SJSA1 (cell line): Measurements from ENCODE around the gene SLFN5. TPM values are rescaled to one million over a fixed set of nuclear protein-coding genes. Genes with fewer than 3 reads are reported as not detected.

ENCODE experiments used
- DNase-seq, 2 experiments: peaks; one replicate each; pipeline ENCODE4 v3.0.0-alpha.2; 2015 to 2020; ENCODE audit warnings: low spot score in 2 of 2, low read depth in 1 of 2
- H3K27ac ChIP-seq: fragments of 250-450 bp; sonication (Bioruptor Pico); 2 replicates; pipeline ENCODE4 v1.5.1; 2020; ENCODE audit warnings: mild to moderate bottlenecking, moderate library complexity
- H3K27me3 ChIP-seq: fragments of 250-450 bp; sonication (Bioruptor Pico); replicated peaks from 2 replicates; pipeline ENCODE4 v1.5.1; 2020; ENCODE audit warnings: mild to moderate bottlenecking, moderate library complexity
- H3K36me3 ChIP-seq: fragments of 250-450 bp; sonication (Bioruptor Pico); 2 replicates; pipeline ENCODE4 v1.5.1; 2020; ENCODE audit warnings: mild to moderate bottlenecking
- H3K4me1 ChIP-seq: fragments of 250-450 bp; sonication (Bioruptor Pico); replicated peaks from 2 replicates; pipeline ENCODE4 v1.6.1; 2021; ENCODE audit warnings: mild to moderate bottlenecking
- H3K4me3 ChIP-seq: fragments of 250-450 bp; sonication (Bioruptor Pico); 2 replicates; pipeline ENCODE4 v1.5.1; 2020; ENCODE audit warnings: mild to moderate bottlenecking
- H3K9me3 ChIP-seq: fragments of 250-450 bp; sonication (Bioruptor Pico); replicated peaks from 2 replicates; pipeline ENCODE4 v1.5.1; 2020; ENCODE audit warnings: mild to moderate bottlenecking
- total RNA-seq: library from RNA; depleted of rRNA; stranded (reverse); fragments of >200 nt; shearing (Covaris generic); gene quantifications from 2 replicates; pipeline ENCODE4 v1.2.3, GENCODE V29; 2014; rRNA removed

Gene SLFN5
- total RNA-seq, 1 experiment from 2014 or later = 20.9 TPM

- DNase-seq = no peak
- Histone ChIP-seq H3K36me3 (no peaks in the 10 kb centered on the region), H3K4me1 (peaks cover 18% of the 10 kb centered on the region), H3K27me3 (no peaks in the 10 kb centered on the region), H3K9me3 (no peaks in the 10 kb centered on the region), H3K27ac (peak overlapping the region; percentile 72), H3K4me3 (no peak overlapping the region)
Observed at GRCh38 chr17:35314415-35315216, 71.7 kb downstream of the SLFN5 start.

GRCh38 chr17:35315283-35315682 lies 72.4 kb downstream of the SLFN5 start:
- peak; percentile 68 to 72 for DNase-seq
- Histone ChIP-seq H3K9me3 (no peaks in the 10 kb centered on the region), H3K4me1 (peaks cover 18% of the 10 kb centered on the region), H3K27ac (peak overlapping the region; percentile 72), H3K27me3 (no peaks in the 10 kb centered on the region), H3K4me3 (no peak overlapping the region), H3K36me3 (no peaks in the 10 kb centered on the region)

GRCh38 chr17:35315971-35316370 lies 73.1 kb downstream of the SLFN5 start:
- Histone ChIP-seq H3K4me3 (no peak overlapping the region), H3K36me3 (no peaks in the 10 kb centered on the region), H3K27ac (peak overlapping the region; percentile 8), H3K27me3 (no peaks in the 10 kb centered on the region), H3K9me3 (no peaks in the 10 kb centered on the region), H3K4me1 (peaks cover 18% of the 10 kb centered on the region)
- DNase-seq = no peak

GRCh38 chr17:35322749-35323148 lies 79.9 kb downstream of the SLFN5 start:
- Histone ChIP-seq H3K9me3 (no peaks in the 10 kb centered on the region), H3K27me3 (0 out of 2 replicates have a peak, but pooled peaks cover 3% of the 10 kb centered on the region), H3K36me3 (no peaks in the 10 kb centered on the region), H3K4me1 (no peaks in the 10 kb centered on the region), H3K4me3 (no peak overlapping the region), H3K27ac (no peak overlapping the region)
- DNase-seq = no peak

Other genes starting within 250 kb of the SLFN5 start
- 8.2 and 25.7 TPM in 2 replicates for gene RFFL, start 179.4 kb upstream of the SLFN5 start, total RNA-seq
- gene RAD51D, start 123.2 kb upstream of the SLFN5 start, total RNA-seq = 13.7 and 16.9 TPM in 2 replicates
- not detected in 2 replicates for gene FNDC8, start 121.5 kb upstream of the SLFN5 start, total RNA-seq
- 19.2 and 21.3 TPM in 2 replicates for gene NLE1, start 100.8 kb upstream of the SLFN5 start, total RNA-seq
- gene UNC45B, start 95.3 kb upstream of the SLFN5 start, total RNA-seq = not detected in 2 replicates
- gene SLC35G3, start 48.7 kb upstream of the SLFN5 start, total RNA-seq = not detected in 2 replicates
- gene SLFN11, start 130.5 kb downstream of the SLFN5 start, total RNA-seq = 13.9 and 29.1 TPM in 2 replicates
- gene SLFN12, start 189.4 kb downstream of the SLFN5 start, total RNA-seq = 56.1 and 65.4 TPM in 2 replicates
- 0.68 and 1.0 TPM in 2 replicates for gene SLFN13, start 205.7 kb downstream of the SLFN5 start, total RNA-seq